HG02970 (cell line): Measurements from ENCODE around the gene ARID1A.

ENCODE experiments used
- ATAC-seq: cut with Tn5 transposase; IDR thresholded peaks from one replicate; pipeline ENCODE4 v1.9.1; 2021; ENCODE audit warnings: mild to moderate bottlenecking, moderate library complexity, moderate number of reproducible peaks; ENCODE audit not compliant: unreplicated experiment, low FRiP score

Gene ARID1A

GRCh38 chr1:26754086-26754874 lies 58.5 kb downstream of the ARID1A start:
- ATAC-seq: no peak

DNA sequence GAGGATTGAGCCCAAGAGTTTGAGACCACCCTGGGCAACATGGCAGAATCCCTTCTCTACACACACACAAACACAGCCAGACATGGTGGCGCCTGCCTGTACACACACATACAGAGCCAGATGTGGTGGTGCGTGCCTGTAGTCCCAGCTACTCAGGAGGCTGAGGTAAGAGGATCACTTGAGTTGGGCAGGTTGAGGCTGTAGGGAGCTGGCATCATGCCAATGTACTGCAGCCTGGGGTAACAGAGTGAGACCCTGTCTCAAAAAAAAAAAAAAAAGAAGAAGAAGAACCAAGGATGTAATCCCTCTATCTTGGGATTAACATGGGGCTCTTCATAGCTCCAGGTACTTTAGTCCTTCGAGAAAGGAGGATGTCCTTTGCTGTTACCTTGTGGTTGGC lies 62.5 kb downstream of the ARID1A start:
- ATAC-seq: no peak

- no peak for ATAC-seq
Observed at GRCh38 chr1:26759531-26759930, 63.7 kb downstream of the ARID1A start.

DNA sequence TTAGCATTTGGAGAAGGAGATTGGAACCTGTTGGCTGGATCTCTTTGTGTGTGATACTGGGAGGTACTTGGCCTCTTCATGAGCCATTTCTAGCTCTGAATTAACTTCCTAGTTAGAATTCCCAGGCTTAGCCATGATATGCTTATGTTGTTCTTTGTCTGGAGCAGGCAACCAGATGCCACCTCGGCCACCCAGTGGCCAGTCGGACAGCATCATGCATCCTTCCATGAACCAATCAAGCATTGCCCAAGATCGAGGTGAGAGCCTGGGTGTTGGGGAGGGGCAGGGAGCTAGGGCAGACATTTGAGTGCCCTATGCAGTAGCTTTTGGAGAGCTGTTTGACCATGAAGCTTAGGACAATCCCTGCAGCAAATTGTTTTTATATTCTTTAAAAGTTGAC lies 65.4 kb downstream of the ARID1A start:
- ATAC-seq: no peak

DNA sequence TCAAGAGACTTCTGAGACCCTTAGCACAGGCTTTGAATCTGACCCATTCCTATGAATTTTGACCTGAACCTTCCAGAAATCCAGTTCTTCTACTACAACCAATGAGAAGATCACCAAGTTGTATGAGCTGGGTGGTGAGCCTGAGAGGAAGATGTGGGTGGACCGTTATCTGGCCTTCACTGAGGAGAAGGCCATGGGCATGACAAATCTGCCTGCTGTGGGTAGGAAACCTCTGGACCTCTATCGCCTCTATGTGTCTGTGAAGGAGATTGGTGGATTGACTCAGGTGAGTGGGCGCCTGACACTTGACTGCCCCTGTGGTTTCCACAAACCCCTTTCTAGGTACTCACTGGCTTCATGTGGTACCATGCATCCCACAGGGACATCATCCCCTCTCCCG lies 71.9 kb downstream of the ARID1A start:
- ATAC-seq: no peak

- no peak for ATAC-seq
Observed at GRCh38 chr1:26768755-26769154, 72.9 kb downstream of the ARID1A start.

GRCh38 chr1:26771285-26771642 lies 75.4 kb downstream of the ARID1A start:
- no peak for ATAC-seq

DNA sequence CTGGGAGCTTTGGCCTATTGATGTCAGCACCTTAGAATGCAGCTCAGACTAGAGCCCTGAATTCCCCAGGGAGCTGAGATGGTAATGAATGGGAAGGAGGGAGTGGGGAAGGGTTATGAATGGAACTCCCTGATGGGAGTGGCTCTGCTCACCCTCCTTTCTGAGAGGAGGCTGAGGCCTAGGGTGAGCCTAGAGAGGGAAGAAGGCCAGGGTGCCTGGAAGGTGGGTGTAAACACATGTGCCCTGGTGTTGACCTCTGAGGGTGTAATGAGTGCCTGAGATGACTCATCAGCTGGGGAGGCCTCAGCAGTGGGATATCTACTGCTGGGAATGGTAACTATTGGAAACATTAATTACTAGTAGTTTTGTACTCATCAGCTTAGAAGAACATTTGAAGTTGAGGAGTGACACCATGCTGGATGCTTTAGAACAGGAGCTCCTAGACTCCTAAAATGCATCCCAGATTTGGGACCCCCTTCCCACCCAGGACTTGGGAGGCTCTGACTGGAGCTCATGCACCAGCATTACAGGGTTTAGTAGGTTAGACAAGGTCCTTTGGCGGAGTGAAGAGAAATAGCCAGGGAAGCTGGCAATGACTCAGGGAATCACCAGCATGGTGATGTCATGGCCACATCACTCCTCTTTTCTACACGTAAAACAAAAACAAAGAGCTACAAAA lies 76.0 kb downstream of the ARID1A start:
- ATAC-seq: no peak

- ATAC-seq: no peak
Observed at GRCh38 chr1:26772687-26773086, 76.9 kb downstream of the ARID1A start.

DNA sequence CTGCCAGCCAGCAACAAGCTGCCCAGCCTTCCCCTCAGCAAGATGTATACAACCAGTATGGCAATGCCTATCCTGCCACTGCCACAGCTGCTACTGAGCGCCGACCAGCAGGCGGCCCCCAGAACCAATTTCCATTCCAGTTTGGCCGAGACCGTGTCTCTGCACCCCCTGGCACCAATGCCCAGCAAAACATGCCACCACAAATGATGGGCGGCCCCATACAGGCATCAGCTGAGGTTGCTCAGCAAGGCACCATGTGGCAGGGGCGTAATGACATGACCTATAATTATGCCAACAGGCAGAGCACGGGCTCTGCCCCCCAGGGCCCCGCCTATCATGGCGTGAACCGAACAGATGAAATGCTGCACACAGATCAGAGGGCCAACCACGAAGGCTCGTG lies 78.6 kb downstream of the ARID1A start:
- ATAC-seq: no peak

DNA sequence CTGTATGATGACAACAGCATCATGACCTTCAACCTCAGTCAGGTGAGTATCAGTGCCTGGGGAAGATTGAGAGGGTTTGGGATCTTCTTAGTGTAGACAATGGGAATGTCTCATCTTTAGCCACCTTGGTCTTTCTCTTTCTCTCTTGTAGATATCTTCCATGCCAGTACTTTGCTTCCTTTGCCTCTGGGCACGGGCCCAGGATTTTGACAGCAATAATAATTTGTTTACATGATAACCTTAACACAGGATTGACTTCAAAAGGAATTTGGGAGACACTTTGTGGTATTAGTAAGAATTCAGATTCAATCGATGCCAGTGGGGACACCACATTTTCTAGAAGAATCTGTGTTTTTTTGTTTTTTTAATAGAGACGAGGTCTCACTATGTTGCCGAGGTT lies 79.9 kb downstream of the ARID1A start:
- ATAC-seq: no peak

- no peak for ATAC-seq
Observed at GRCh38 chr1:26779098-26779668, 83.4 kb downstream of the ARID1A start.

DNA sequence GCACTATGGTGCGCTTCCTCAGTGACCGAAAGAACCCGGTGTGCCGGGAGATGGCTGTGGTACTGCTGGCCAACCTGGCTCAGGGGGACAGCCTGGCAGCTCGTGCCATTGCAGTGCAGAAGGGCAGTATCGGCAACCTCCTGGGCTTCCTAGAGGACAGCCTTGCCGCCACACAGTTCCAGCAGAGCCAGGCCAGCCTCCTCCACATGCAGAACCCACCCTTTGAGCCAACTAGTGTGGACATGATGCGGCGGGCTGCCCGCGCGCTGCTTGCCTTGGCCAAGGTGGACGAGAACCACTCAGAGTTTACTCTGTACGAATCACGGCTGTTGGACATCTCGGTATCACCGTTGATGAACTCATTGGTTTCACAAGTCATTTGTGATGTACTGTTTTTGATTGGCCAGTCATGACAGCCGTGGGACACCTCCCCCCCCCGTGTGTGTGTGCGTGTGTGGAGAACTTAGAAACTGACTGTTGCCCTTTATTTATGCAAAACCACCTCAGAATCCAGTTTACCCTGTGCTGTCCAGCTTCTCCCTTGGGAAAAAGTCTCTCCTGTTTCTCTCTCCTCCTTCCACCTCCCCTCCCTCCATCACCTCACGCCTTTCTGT lies 84.6 kb downstream of the ARID1A start:
- ATAC-seq: no peak

- ATAC-seq: no peak
Observed at GRCh38 chr1:26781206-26781825, 85.5 kb downstream of the ARID1A start.

GRCh38 chr1:26782521-26783212 lies 86.9 kb downstream of the ARID1A start:
- no peak for ATAC-seq

- ATAC-seq: no peak
Observed at GRCh38 chr1:26783646-26784022, 87.8 kb downstream of the ARID1A start.

- ATAC-seq: no peak
Observed at GRCh38 chr1:26784023-26784871, 88.4 kb downstream of the ARID1A start.

DNA sequence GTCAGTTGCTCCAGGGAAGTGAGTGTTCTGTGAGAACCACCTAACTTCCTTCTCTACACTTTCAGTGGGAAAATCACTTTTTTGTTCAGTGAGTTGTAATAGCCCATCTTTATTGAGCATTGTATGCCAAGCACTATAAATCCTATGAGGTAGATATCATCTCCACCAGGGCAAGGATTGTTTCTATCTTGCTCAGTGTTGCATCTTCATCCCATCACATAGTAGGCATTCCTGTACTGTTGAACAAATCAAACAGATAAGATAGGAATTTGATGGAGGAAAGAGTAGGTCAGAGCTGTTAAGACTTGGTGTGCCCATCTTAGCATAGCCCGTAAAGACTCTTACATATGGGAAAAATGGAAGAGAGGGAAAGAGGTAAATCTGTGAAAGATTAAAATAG lies 89.1 kb downstream of the ARID1A start:
- ATAC-seq: no peak

GRCh38 chr1:26785611-26786436 lies 90.0 kb downstream of the ARID1A start:
- ATAC-seq: no peak
